HCT116 (cell line): ENCODE measurements around the gene YOD1. TPM values are rescaled to one million over a fixed set of nuclear protein-coding genes. Genes with fewer than 3 reads are reported as not detected.

ENCODE experiments used
- ATAC-seq: fragments of 200-7000 bp; cut with Tn5 transposase; 2 replicates; pipeline ENCODE4 v1.9.1; 2020; ENCODE audit warnings: mild to moderate bottlenecking, moderate library complexity
- BruUV-seq: library from RNA; stranded (reverse); fragments of 400-500 nt; replicated peaks from 2 replicates; lab custom pipeline; 2021; lab: Mats Ljungman, UMichigan
- CTCF ChIA-PET: fragments of 300-600 bp; sonication (Branson Sonifier 250); formaldehyde crosslinking; loops from one replicate; lab custom pipeline; 2021; ENCODE audit warnings: antibody characterized with exemption; lab: Charles Lee
- POLR2A ChIA-PET: fragments of 300-600, 350-600 bp; sonication (Branson Sonifier 250); formaldehyde crosslinking; loops from one replicate; lab custom pipeline; 2021; ENCODE audit warnings: antibody characterized with exemption; lab: Charles Lee
- RAD21 ChIA-PET, 2 experiments: fragments of 300-600 bp; sonication (Branson Sonifier 250); formaldehyde crosslinking; loops; one replicate each; lab custom pipeline; 2023; ENCODE audit warnings: low total read pairs in 2 of 2; ENCODE audit not compliant: uncharacterized antibody in 2 of 2, unreplicated experiment in 2 of 2, low non-redundant PET in 1 of 2; lab: Charles Lee
- DNase-seq: peaks from one replicate; pipeline ENCODE4 v3.0.0-alpha.2; 2010; ENCODE audit warnings: low read depth, low spot score
- H2AFZ ChIP-seq: fragments of 200-600 bp; shearing (Covaris generic), sonication (generic); 2 replicates; pipeline ENCODE4 v1.6.1; 2017; ENCODE audit warnings: low read depth, mixed run types, mixed read lengths, antibody characterized with exemption, low read length; ENCODE audit not compliant: poor library complexity, severe bottlenecking
- H3K27ac ChIP-seq: 2 replicates; pipeline ENCODE4 v1.5.1; 2012; ENCODE audit warnings: low read depth, low read length
- H3K27me3 ChIP-seq: fragments of 200-600 bp; sonication (generic); 2 replicates; pipeline ENCODE4 v1.6.1; 2016; ENCODE audit warnings: mixed run types, low read length, mixed read lengths; ENCODE audit not compliant: insufficient read depth
- H3K36me3 ChIP-seq, 2 experiments: fragments of 200-500 bp in 1 of 2; fragments of 200-600 bp in 1 of 2; sonication (Bioruptor generic) in 1 of 2; sonication (generic) in 1 of 2; 2 replicates each; pipeline versions ENCODE4 v1.5.1 to v1.6.1; 2014 to 2016; ENCODE audit warnings: low read length in 2 of 2, inconsistent platforms in 1 of 2, mixed read lengths in 1 of 2, mixed run types in 1 of 2; ENCODE audit not compliant: insufficient read depth in 2 of 2, control insufficient read depth in 1 of 2
- H3K4me1 ChIP-seq, 2 experiments: fragments of 200-600 bp in 1 of 2; sonication (generic) in 1 of 2; 2 replicates each; pipeline versions ENCODE4 v1.5.1 to v1.6.1; 2012 to 2017; ENCODE audit warnings: low read length in 2 of 2, inconsistent platforms in 1 of 2, mild to moderate bottlenecking in 1 of 2, mixed read lengths in 1 of 2, mixed run types in 1 of 2, moderate library complexity in 1 of 2; ENCODE audit not compliant: insufficient read depth in 2 of 2, control insufficient read depth in 1 of 2
- H3K4me2 ChIP-seq: fragments of 200-600 bp; sonication (generic); 2 replicates; pipeline ENCODE4 v1.6.1; 2017; ENCODE audit warnings: mixed run types, low read length, mixed read lengths
- H3K4me3 ChIP-seq, 2 experiments: fragments of 200-600 bp in 1 of 2; sonication (generic) in 1 of 2; replicated peaks in 1 of 2; 2 replicates each; pipeline ENCODE4 v1.5.1; 2011 to 2016; ENCODE audit warnings: low read length in 2 of 2, control low read depth in 1 of 2, low read depth in 1 of 2, mild to moderate bottlenecking in 1 of 2, mixed read lengths in 1 of 2, mixed run types in 1 of 2
- H3K79me2 ChIP-seq: fragments of 200-600 bp; sonication (generic); 2 replicates; pipeline ENCODE4 v1.6.1; 2017; ENCODE audit warnings: mild to moderate bottlenecking, mixed run types, low read length, moderate library complexity, mixed read lengths; ENCODE audit not compliant: insufficient read depth
- H3K9ac ChIP-seq: fragments of 200-600 bp; sonication (generic); 2 replicates; pipeline ENCODE4 v1.6.1; 2016; ENCODE audit warnings: low read length, mixed read lengths
- H3K9me2 ChIP-seq: fragments of 200-600 bp; sonication (generic), shearing (Covaris generic); 2 replicates; pipeline ENCODE4 v1.6.1; 2017; ENCODE audit warnings: mixed run types, mild to moderate bottlenecking, moderate library complexity; ENCODE audit not compliant: insufficient read depth
- H3K9me3 ChIP-seq, 2 experiments: fragments of 200-500 bp in 1 of 2; fragments of 200-600 bp in 1 of 2; sonication (Bioruptor generic) in 1 of 2; sonication (generic) in 1 of 2; 2 replicates each; pipeline ENCODE4 v1.6.1; 2014 to 2017; ENCODE audit warnings: low read length in 2 of 2, mixed read lengths in 2 of 2, inconsistent platforms in 1 of 2, low read depth in 1 of 2, mild to moderate bottlenecking in 1 of 2, mixed run types in 1 of 2, moderate library complexity in 1 of 2; ENCODE audit not compliant: control insufficient read depth in 1 of 2, insufficient read depth in 1 of 2
- H4K20me1 ChIP-seq: fragments of 200-600 bp; sonication (generic), shearing (Covaris generic); 2 replicates; pipeline ENCODE4 v1.6.1; 2017; ENCODE audit warnings: mixed run types, mild to moderate bottlenecking, moderate library complexity; ENCODE audit not compliant: insufficient read depth
- CBX3 ChIP-seq: IDR thresholded peaks from 2 replicates; pipeline ENCODE4 v1.6.1; 2012; ENCODE audit warnings: low read depth
- EGR1 ChIP-seq: IDR thresholded peaks from 2 replicates; pipeline ENCODE4 v1.6.1; 2012; ENCODE audit warnings: low read depth
- ELF1 ChIP-seq: IDR thresholded peaks from 2 replicates; pipeline ENCODE4 v1.6.1; 2012; ENCODE audit warnings: low read depth, borderline replicate concordance
- EZH2 ChIP-seq: fragments of 200-600 bp; sonication (generic); IDR thresholded peaks from 2 replicates; pipeline ENCODE4 v1.6.1; 2017; ENCODE audit warnings: antibody characterized with exemption, mixed run types
- FOSL1 ChIP-seq: IDR thresholded peaks from 2 replicates; pipeline ENCODE4 v1.6.1; 2012; ENCODE audit warnings: low read depth
- JUND ChIP-seq: IDR thresholded peaks from 2 replicates; pipeline ENCODE4 v1.6.1; 2012
- POLR2A ChIP-seq: IDR thresholded peaks from 2 replicates; pipeline ENCODE4 v1.7.0; 2011; ENCODE audit warnings: borderline replicate concordance; ENCODE audit not compliant: insufficient read depth, insufficient read length; ENCODE audit errors: extremely low read depth
- POLR2AphosphoS5 ChIP-seq: IDR thresholded peaks from 2 replicates; pipeline ENCODE4 v1.6.1; 2011; ENCODE audit warnings: mild to moderate bottlenecking, low read depth, low read length, moderate library complexity
- RAD21 ChIP-seq: IDR thresholded peaks from 2 replicates; pipeline ENCODE4 v1.6.1; 2012; ENCODE audit warnings: low read depth, mild to moderate bottlenecking
- SIN3A ChIP-seq: IDR thresholded peaks from 2 replicates; pipeline ENCODE4 v1.6.1; 2012; ENCODE audit warnings: low read depth
- SP1 ChIP-seq: IDR thresholded peaks from 2 replicates; pipeline ENCODE4 v1.6.1; 2012; ENCODE audit warnings: low read depth
- SRF ChIP-seq: IDR thresholded peaks from 2 replicates; pipeline ENCODE4 v1.6.1; 2012; ENCODE audit warnings: low read depth
- TCF7L2 ChIP-seq: IDR thresholded peaks from 2 replicates; pipeline ENCODE4 v1.7.0; 2011; ENCODE audit warnings: borderline replicate concordance, inconsistent platforms; ENCODE audit not compliant: insufficient read depth, insufficient read length; ENCODE audit errors: extremely low read depth
- ZBTB33 ChIP-seq: IDR thresholded peaks from 2 replicates; pipeline ENCODE4 v1.6.1; 2011; ENCODE audit warnings: mild to moderate bottlenecking, low read length, moderate library complexity; ENCODE audit not compliant: insufficient replicate concordance; ENCODE audit errors: extremely low read depth
- ZNF274 ChIP-seq: fragments of 200-500 bp; sonication (Bioruptor generic); IDR thresholded peaks from 2 replicates; pipeline ENCODE4 v1.6.1; 2014; ENCODE audit warnings: mild to moderate bottlenecking, low read depth, low read length, inconsistent platforms
- intact Hi-C: fragments of 100-400 bp; cut with micrococcal nuclease; formaldehyde crosslinking; loops from 2 replicates; pipeline ENCODE4 v1.10.0; 2022
- total RNA-seq: library from RNA; stranded (reverse); gene quantifications from one replicate; pipeline ENCODE4 v1.2.1, GENCODE V29; 2021; ENCODE audit not compliant: unreplicated experiment
- TF ChIP-seq, protein P1 (sequence below): IDR thresholded peaks from 2 replicates; pipeline ENCODE4 v1.6.1; 2012
- TF ChIP-seq, protein P2 (sequence below): IDR thresholded peaks from 2 replicates; pipeline ENCODE4 v1.6.1; 2012

The YOD1 gene
- total RNA-seq, 1 experiment from 2014 or later: 13.6 TPM

DNA sequence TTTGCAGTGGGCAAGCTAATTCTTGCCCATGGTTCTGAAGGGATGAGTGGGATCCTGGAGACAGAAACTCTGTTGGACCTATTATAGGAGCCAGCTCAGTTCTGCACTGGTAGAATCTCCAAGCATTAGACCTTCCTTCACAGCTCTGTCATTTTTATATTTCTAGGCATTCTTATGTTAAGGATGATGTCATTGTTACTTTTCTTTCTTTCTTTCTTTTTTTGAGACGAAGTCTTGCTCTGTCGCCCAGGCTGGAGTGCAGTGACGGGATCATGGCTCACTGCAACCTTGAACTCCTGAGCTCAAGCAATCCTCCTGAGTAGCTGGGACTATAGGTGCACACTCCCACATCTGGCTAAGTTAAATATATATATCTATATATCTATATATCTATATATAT lies 9.6 kb upstream of the YOD1 start:
- Histone ChIP-seq H3K79me2 (no peaks in the 10 kb centered on the region), H3K27ac (no peak overlapping the region), H3K4me2 (no peak overlapping the region), H3K36me3 (peaks cover 0 to 7% of the 10 kb centered on the region in 2 experiments; a peak in 1 of 4 replicates), H4K20me1 (no peaks in the 10 kb centered on the region), H3K27me3 (no peaks in the 10 kb centered on the region), H3K4me1 (no peaks in the 10 kb centered on the region), H3K9me3 (no peaks in the 10 kb centered on the region), H3K9me2 (no peaks in the 10 kb centered on the region), H2AFZ (no peak overlapping the region), H3K4me3 (no peak overlapping the region), H3K9ac (no peak overlapping the region)
- DNase-seq: no peak
- intact Hi-C loops: no loop called here
- POLR2A ChIA-PET: no interaction called here
- CTCF ChIA-PET: interaction anchor here (1.2 kb wide), 1 partner anchor 439 kb away, joined by 3 read pairs; no protein-coding TSS in a partner anchor
- no TSS peak for BruUV-seq
- RAD21 ChIA-PET: no interaction called here
- no peak for ATAC-seq
- TF ChIP-seq TCF7L2: no peak
- TF ChIP-seq ELF1: no peak
- no peak for TF ChIP-seq JUND
- no peak for TF ChIP-seq CBX3
- no peak for TF ChIP-seq RAD21
- no peak for TF ChIP-seq ZNF274
- TF ChIP-seq, protein P1, sequence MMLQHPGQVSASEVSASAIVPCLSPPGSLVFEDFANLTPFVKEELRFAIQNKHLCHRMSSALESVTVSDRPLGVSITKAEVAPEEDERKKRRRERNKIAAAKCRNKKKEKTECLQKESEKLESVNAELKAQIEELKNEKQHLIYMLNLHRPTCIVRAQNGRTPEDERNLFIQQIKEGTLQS: no peak
- no peak for TF ChIP-seq POLR2A
- TF ChIP-seq EZH2: no peak
- TF ChIP-seq FOSL1: no peak
- no peak for TF ChIP-seq ZBTB33
- TF ChIP-seq SP1: no peak
- TF ChIP-seq, protein P2, sequence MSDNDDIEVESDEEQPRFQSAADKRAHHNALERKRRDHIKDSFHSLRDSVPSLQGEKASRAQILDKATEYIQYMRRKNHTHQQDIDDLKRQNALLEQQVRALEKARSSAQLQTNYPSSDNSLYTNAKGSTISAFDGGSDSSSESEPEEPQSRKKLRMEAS: no peak
- TF ChIP-seq POLR2AphosphoS5: no peak
- TF ChIP-seq SIN3A: no peak
- TF ChIP-seq EGR1: no peak
- TF ChIP-seq SRF: no peak
